PC-9 (cell line): ENCODE measurements around the gene ZDHHC11B. TPM values are rescaled to one million over a fixed set of nuclear protein-coding genes. Genes with fewer than 3 reads are reported as not detected.
"Not testable (repeated sequence)": the region's sequence is repeated elsewhere in the genome, so short reads cannot be mapped to it uniquely, and the experiment has no call there.

Source experiments
- BruUV-seq: library from RNA; stranded (reverse); fragments of 400-500 nt; replicated peaks from 2 replicates; lab custom pipeline; 2021; lab: Mats Ljungman, UMichigan
- CTCF ChIA-PET: fragments of 300-600 bp; sonication (Branson Sonifier 250); formaldehyde crosslinking; loops from one replicate; lab custom pipeline; 2022; ENCODE audit warnings: antibody characterized with exemption; lab: Charles Lee
- POLR2A ChIA-PET: fragments of 300-600 bp; sonication (Branson Sonifier 250); formaldehyde crosslinking; loops from one replicate; lab custom pipeline; 2022; ENCODE audit warnings: antibody characterized with exemption; ENCODE audit not compliant: unreplicated experiment; lab: Charles Lee
- DNase-seq, 2 experiments: peaks; one replicate each; pipeline versions ENCODE4 v3.0.0 to v3.0.0-alpha.2; 2015 to 2022; ENCODE audit warnings: mixed read lengths in 1 of 2
- H2AFZ ChIP-seq: fragments of 200-600 bp; sonication (generic); 2 replicates; pipeline ENCODE4 v1.8.1; 2017; ENCODE audit warnings: antibody characterized with exemption
- H3F3A ChIP-seq: fragments of 200-600 bp; sonication (generic); 2 replicates; pipeline ENCODE4 v1.8.1; 2017; ENCODE audit warnings: antibody characterized with exemption, mild to moderate bottlenecking, low read depth; ENCODE audit not compliant: insufficient read depth
- H3K27ac ChIP-seq: fragments of 200-600 bp; sonication (generic); 2 replicates; pipeline ENCODE4 v1.6.1; 2016; ENCODE audit warnings: mixed run types
- H3K27me3 ChIP-seq: fragments of 200-600 bp; sonication (generic); 2 replicates; pipeline ENCODE4 v1.6.1; 2016; ENCODE audit warnings: low read depth, mixed run types; ENCODE audit not compliant: insufficient read depth
- H3K36me3 ChIP-seq: fragments of 200-600 bp; sonication (generic); 2 replicates; pipeline ENCODE4 v1.6.1; 2016; ENCODE audit warnings: low read depth, mixed run types
- H3K4me1 ChIP-seq: fragments of 200-600 bp; sonication (generic); replicated peaks from 2 replicates; pipeline ENCODE4 v1.6.1; 2016; ENCODE audit warnings: mixed run types; ENCODE audit not compliant: insufficient read depth
- H3K4me2 ChIP-seq: fragments of 200-600 bp; sonication (generic); 2 replicates; pipeline ENCODE4 v1.6.1; 2017; ENCODE audit warnings: mixed run types
- H3K4me3 ChIP-seq: fragments of 200-600 bp; sonication (generic); 2 replicates; pipeline ENCODE4 v1.6.1; 2016; ENCODE audit warnings: mixed run types
- H3K79me2 ChIP-seq: fragments of 200-600 bp; sonication (generic); 2 replicates; pipeline ENCODE4 v1.6.1; 2017; ENCODE audit warnings: low read depth, mixed run types
- H3K9me2 ChIP-seq: fragments of 200-600 bp; sonication (generic); 2 replicates; pipeline ENCODE4 v1.8.1; 2017; ENCODE audit warnings: mild to moderate bottlenecking; ENCODE audit not compliant: insufficient read depth
- H3K9me3 ChIP-seq: fragments of 200-600 bp; sonication (generic); 2 replicates; pipeline ENCODE4 v1.8.1; 2016; ENCODE audit warnings: low read depth; ENCODE audit not compliant: insufficient read depth
- H4K20me1 ChIP-seq: fragments of 200-600 bp; sonication (generic); 2 replicates; pipeline ENCODE4 v1.8.1; 2017; ENCODE audit not compliant: insufficient read depth
- CTCF ChIP-seq: fragments of 200-600 bp; sonication (generic); conservative IDR thresholded peaks from 2 replicates; pipeline ENCODE4 v1.6.1; 2017; ENCODE audit warnings: mixed run types, antibody characterized with exemption, mild to moderate bottlenecking, moderate library complexity
- EZH2 ChIP-seq: fragments of 200-600 bp; sonication (generic); IDR thresholded peaks from 2 replicates; pipeline ENCODE4 v1.8.0; 2017; ENCODE audit warnings: antibody characterized with exemption, low read depth
- intact Hi-C: fragments of 100-400 bp; cut with micrococcal nuclease; formaldehyde crosslinking; loops from one replicate; pipeline ENCODE4 v1.10.0; 2022; ENCODE audit not compliant: unreplicated experiment
- total RNA-seq: library from RNA; stranded (reverse); gene quantifications from 2 replicates; pipeline ENCODE4 v1.2.3, GENCODE V29; 2021

ZDHHC11B gene
- total RNA-seq, 1 experiment from 2014 or later: 0.41 TPM

GRCh38 chr5:746258-746761 lies 38.2 kb downstream of the ZDHHC11B start:
- H2AFZ ChIP-seq: no peak overlapping the region
- no peaks in the 10 kb centered on the region for H3K36me3 ChIP-seq
- H3F3A ChIP-seq: no peaks in the 10 kb centered on the region
- no peak overlapping the region for H3K4me3 ChIP-seq
- POLR2A ChIA-PET: no interaction called here
- peaks cover 60% of the 10 kb centered on the region for H3K27me3 ChIP-seq
- no TSS peak for BruUV-seq
- no peaks in the 10 kb centered on the region for H3K9me2 ChIP-seq
- H3K27ac ChIP-seq: no peak overlapping the region
- no peak for TF ChIP-seq EZH2
- no peak for TF ChIP-seq CTCF
- CTCF ChIA-PET: no interaction called here
- intact Hi-C loops: no loop called here
- H3K4me1 ChIP-seq: no peaks in the 10 kb centered on the region
- peak in 1 of 2 experiments; percentile 31 for DNase-seq
- no peaks in the 10 kb centered on the region for H3K9me3 ChIP-seq
- H3K79me2 ChIP-seq: no peaks in the 10 kb centered on the region
- H4K20me1 ChIP-seq: peaks cover 3% of the 10 kb centered on the region
- no peak overlapping the region for H3K4me2 ChIP-seq

GRCh38 chr5:745272-746142 lies 39.0 kb downstream of the ZDHHC11B start:
- H2AFZ ChIP-seq, BruUV-seq, H3K79me2 ChIP-seq, H3K36me3 ChIP-seq, H3K9me3 ChIP-seq, H4K20me1 ChIP-seq, CTCF ChIA-PET, DNase-seq, H3F3A ChIP-seq, H3K9me2 ChIP-seq, H3K4me1 ChIP-seq, H3K4me2 ChIP-seq, intact Hi-C loops, H3K4me3 ChIP-seq, H3K27ac ChIP-seq: not testable (repeated sequence)
- H3K27me3 ChIP-seq: peaks cover 60% of the 10 kb centered on the region
- POLR2A ChIA-PET: interaction anchor here (0.5 kb wide), 1 partner anchor 17 kb away, joined by 5 read pairs; no protein-coding TSS in a partner anchor

- H2AFZ ChIP-seq, H3K4me3 ChIP-seq, H3K79me2 ChIP-seq, H3K36me3 ChIP-seq, H3K4me2 ChIP-seq, BruUV-seq, intact Hi-C loops, H3K27ac ChIP-seq, H3K4me1 ChIP-seq, POLR2A ChIA-PET, H3K9me3 ChIP-seq, H3F3A ChIP-seq, H3K9me2 ChIP-seq, H4K20me1 ChIP-seq: not testable (repeated sequence)
- CTCF ChIA-PET: interaction anchor here (0.7 kb wide), 1 partner anchor 582 kb away, joined by 3 read pairs; no protein-coding TSS in a partner anchor
- DNase-seq: peak in 1 of 2 experiments; percentile 36
- H3K27me3 ChIP-seq: peaks cover 59% of the 10 kb centered on the region
Measured at GRCh38 chr5:743696-744404, 40.7 kb downstream of the ZDHHC11B start.

GRCh38 chr5:742276-742675 lies 42.3 kb downstream of the ZDHHC11B start:
- CTCF ChIA-PET, H3K9me2 ChIP-seq: not testable (repeated sequence)

GRCh38 chr5:734145-734544 lies 50.4 kb downstream of the ZDHHC11B start:
- H3K9me3 ChIP-seq, DNase-seq, H3K27ac ChIP-seq, H3K4me1 ChIP-seq, CTCF ChIA-PET, POLR2A ChIA-PET, H4K20me1 ChIP-seq, H3K4me2 ChIP-seq, H3K79me2 ChIP-seq, H3K4me3 ChIP-seq, H3F3A ChIP-seq, H3K36me3 ChIP-seq, BruUV-seq, H2AFZ ChIP-seq, H3K9me2 ChIP-seq, intact Hi-C loops: not testable (repeated sequence)
- peaks cover 72% of the 10 kb centered on the region for H3K27me3 ChIP-seq

More at GRCh38 chr5:742276-742675, 42.3 kb downstream of the ZDHHC11B start:
- H3K9me3 ChIP-seq, H4K20me1 ChIP-seq, H3K27ac ChIP-seq, H3K4me1 ChIP-seq, H3K79me2 ChIP-seq, H3K4me3 ChIP-seq, H3K36me3 ChIP-seq, H3K4me2 ChIP-seq, H3F3A ChIP-seq, H2AFZ ChIP-seq, BruUV-seq, DNase-seq, intact Hi-C loops, POLR2A ChIA-PET: not testable (repeated sequence)
- peaks cover 56% of the 10 kb centered on the region for H3K27me3 ChIP-seq
